HG03060 (cell line): ENCODE measurements around the gene ZNF786.
"Not testable (repeated sequence)": the region's sequence is repeated elsewhere in the genome, so short reads cannot be mapped to it uniquely, and the experiment has no call there.

ENCODE experiments used
- ATAC-seq: cut with Tn5 transposase; IDR thresholded peaks from one replicate; pipeline ENCODE4 v1.9.1; 2021; ENCODE audit warnings: low read depth, moderate number of reproducible peaks; ENCODE audit not compliant: unreplicated experiment

The ZNF786 gene

GRCh38 chr7:149038641-149039040 lies 51.9 kb downstream of the ZNF786 start:
- not testable (repeated sequence) for ATAC-seq

DNA sequence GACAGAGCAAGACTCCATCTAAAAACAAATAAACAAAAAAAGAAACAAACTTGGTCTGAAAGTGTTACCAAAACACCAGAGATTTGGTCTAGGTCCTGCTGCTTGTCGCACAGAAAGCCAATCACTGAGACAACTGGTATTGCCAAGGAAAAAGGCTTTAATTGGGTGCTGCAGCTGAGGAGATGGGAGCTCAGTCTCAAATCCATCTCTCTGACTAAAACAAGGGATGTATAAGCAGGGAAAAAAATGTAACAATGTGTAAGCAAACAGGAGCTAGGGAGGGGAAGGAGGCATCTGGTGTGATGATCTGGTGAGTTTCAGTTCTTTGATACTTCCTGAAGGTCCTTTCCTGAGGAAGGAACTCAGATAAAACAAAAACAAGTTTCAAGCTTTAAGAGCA lies 53.8 kb downstream of the ZNF786 start:
- ATAC-seq: no peak

- ATAC-seq: no peak
These were observed 59.1 kb downstream of the ZNF786 start for GRCh38 chr7:149031353-149031910.

DNA sequence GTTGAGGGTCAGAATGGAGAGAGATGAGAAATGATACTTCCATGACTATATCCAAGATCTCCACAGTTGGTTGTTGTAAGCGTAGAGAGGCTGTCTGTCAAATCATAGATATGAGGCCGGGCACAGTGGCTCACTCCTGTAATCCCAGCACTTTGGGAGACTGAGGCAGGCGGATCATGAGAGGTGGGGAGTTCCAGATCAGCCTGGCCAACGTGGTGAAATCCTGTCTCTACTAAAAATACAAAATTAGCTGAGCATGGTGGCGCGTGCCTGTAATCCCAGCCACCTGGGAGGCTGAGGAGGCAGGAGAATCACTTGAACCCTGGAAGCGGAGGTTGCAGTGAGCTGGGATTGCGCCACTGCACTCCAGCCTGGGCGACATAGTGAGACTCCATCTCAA lies 60.1 kb downstream of the ZNF786 start:
- ATAC-seq: not testable (repeated sequence)

GRCh38 chr7:149028346-149029109 lies 62.0 kb downstream of the ZNF786 start, which contains the start of gene PDIA4:
Gene PDIA4, minus strand, starts transcription at chr7:149028505. Its CDS starts 97 bp downstream, at chr7:149028408.
- ATAC-seq: peak; percentile 86

- no peak for ATAC-seq
These were observed 62.7 kb downstream of the ZNF786 start for GRCh38 chr7:149027611-149028345.

- ATAC-seq: no peak
These were observed 63.5 kb downstream of the ZNF786 start for GRCh38 chr7:149027055-149027454.

DNA sequence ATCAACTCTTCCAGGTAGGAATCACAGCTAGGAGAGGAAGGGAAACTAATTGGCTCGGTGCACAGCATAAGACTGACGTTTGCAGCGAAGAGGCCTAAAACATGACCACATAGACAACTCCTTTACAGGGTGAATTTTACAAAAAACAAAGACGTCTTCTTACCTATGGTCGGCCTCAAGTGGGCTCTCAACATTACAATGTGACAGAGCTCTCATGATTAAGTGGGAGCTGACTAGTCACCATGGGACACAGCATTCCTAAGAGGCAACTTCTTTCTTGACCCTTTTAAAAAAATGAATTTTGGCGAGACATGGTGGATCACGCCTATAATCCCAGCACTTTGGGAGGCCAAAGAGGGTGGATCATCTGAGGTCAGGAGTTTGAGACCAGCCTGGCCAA lies 66.9 kb downstream of the ZNF786 start:
- no peak for ATAC-seq

GRCh38 chr7:149022756-149023360 lies 67.7 kb downstream of the ZNF786 start:
- ATAC-seq: no peak

DNA sequence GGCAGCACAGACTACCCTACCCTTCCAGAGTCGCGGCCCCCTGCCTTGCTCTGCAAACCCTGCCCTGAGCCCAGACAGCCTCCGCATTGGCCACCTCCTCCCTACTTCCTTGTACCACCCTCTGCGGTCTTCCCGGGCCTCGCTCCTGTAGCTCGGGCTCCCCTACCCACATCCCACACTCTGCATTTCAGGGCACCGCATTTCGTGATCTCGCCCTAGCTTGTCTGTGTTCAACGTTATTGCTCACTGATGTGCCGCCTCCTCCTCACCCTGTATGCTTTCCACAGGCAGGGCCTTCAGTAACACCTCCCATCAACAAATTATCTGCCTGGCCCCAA lies 68.8 kb downstream of the ZNF786 start:
- no peak for ATAC-seq

GRCh38 chr7:149020483-149020882 lies 70.0 kb downstream of the ZNF786 start:
- no peak for ATAC-seq
